Renal pelvis (tissue), 4 donors: ENCODE results near the gene RRAS. TPM values are rescaled to one million over a fixed set of nuclear protein-coding genes. Genes with fewer than 3 reads are reported as not detected.

Experiments used
- DNase-seq: peaks from one replicate; pipeline ENCODE4 v3.0.0-alpha.2; 2013
- polyA plus RNA-seq, 3 donors: library from polyadenylated mRNA; unstranded; fragments of 120-200 nt; gene quantifications; one replicate each; pipeline ENCODE4 v1.2.1, GENCODE V29; 2013; ENCODE audit not compliant: insufficient read length in 3 of 3

Gene RRAS
- polyA plus RNA-seq, 3 donors = 25.8 to 31.9 (median 31.6) TPM

- DNase-seq = no peak
Measured at GRCh38 chr19:49658139-49658517, 18.2 kb upstream of the RRAS start.

DNA sequence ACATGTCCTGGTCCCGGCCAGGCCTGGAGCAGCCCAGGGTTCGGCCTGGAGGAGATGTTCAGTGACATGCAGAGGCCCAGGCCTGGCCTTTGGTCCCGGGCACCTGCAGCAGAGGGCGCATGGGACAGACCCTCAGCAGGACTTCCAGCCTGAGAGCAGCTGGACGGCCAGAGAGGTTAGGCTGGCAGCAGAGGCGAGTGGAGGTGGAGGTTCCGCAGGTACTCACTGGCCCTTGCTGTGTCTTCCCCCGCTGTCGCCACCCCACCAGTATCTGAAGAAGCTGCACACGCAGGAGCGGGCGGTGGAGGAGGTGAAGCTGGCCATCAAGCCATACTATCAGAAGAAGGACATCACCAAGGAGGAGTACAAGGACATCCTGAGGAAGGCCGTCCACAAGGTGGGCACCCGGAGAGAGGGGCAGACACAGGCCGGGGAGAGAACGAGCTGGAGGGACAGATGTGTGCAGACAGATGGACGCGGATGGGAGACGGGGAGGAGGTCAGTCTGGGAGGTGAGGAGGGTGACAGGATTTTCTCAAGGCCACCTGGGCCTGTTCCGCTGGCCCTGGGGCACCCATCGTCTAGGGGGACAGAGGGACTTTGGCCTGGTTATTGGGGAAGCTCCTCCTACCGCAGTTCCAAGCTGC lies 17.7 kb upstream of the RRAS start:
- no peak for DNase-seq

- no peak for DNase-seq
Measured at GRCh38 chr19:49656456-49657109, 16.6 kb upstream of the RRAS start.

GRCh38 chr19:49655570-49656455 lies 15.9 kb upstream of the RRAS start:
- no peak for DNase-seq

- no peak for DNase-seq
Measured at GRCh38 chr19:49654581-49654980, 14.6 kb upstream of the RRAS start.

- no peak for DNase-seq
Measured at GRCh38 chr19:49653466-49653806, 13.5 kb upstream of the RRAS start.

- DNase-seq = no peak
Measured at GRCh38 chr19:49652551-49653465, 12.9 kb upstream of the RRAS start.

DNA sequence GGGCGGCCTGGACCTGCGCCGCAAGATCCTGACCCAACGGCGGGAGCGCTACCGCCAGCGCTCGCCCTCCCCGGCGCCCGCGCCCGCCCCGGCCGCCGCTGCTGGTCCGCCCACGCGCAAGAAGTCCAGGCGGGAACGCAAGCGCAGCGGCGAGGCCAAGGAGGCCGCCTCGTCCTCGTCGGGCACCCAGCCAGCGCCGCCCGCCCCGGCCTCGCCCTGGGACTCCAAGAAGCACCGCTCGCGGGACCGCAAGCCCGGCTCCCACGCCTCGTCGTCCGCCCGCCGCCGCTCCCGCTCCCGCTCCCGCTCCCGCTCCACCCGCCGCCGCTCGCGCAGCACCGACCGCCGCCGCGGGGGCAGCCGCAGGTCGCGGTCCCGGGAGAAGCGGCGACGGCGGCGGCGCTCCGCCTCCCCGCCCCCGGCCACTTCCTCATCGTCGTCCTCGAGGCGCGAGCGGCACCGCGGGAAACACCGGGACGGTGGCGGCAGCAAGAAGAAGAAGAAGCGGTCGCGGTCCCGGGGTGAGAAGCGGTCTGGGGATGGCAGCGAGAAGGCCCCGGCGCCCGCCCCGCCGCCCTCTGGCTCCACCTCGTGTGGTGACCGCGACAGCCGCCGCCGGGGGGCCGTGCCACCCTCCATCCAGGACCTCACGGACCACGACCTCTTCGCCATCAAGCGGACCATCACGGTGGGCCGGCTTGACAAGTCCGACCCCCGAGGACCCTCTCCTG lies 12.0 kb upstream of the RRAS start:
- no peak for DNase-seq

GRCh38 chr19:49651029-49651819 lies 11.3 kb upstream of the RRAS start:
- DNase-seq = no peak

DNA sequence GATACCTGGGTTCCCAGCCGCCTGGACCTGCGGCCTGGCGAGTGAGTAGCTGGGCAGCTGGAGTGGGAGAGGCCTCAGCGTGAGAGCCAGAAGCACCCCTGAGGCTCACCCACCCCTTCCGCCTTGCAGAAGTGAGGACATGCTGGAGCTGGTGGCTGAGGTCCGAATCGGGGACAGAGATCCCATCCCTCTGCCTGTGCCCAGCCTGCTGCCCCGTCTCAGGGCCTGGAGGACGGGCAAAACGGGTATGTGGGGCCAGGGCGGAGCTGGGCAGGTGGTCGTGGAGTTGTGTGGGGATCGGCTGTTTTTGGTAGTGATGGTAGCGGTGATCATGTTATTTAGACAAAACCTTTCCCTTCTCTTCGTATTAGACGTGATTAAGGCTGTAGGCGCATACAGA lies 6.6 kb upstream of the RRAS start:
- DNase-seq = no peak

- DNase-seq = no peak
Measured at GRCh38 chr19:49645995-49646394, 6.1 kb upstream of the RRAS start.

GRCh38 chr19:49645592-49645991 lies 5.6 kb upstream of the RRAS start:
- no peak for DNase-seq

DNA sequence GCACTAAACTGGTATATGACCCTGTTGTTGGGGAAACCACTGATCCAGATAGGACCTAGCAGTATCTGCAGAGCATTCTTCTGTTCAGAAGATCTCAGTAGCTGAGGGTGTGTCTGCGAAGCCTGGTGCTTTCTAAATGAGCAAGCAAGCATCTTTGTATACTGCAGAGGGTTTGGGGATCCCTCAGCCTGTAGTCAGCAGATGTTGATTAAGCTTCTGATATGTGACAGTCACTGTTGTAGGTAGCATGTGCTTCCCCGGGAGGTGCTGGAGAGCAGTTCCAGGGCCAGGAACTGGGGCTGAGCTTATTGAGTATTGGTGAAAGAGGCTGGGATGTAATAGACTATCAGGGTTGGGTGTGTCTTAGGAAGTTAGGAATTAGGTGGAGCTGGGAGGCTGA lies 3.5 kb upstream of the RRAS start:
- no peak for DNase-seq

DNA sequence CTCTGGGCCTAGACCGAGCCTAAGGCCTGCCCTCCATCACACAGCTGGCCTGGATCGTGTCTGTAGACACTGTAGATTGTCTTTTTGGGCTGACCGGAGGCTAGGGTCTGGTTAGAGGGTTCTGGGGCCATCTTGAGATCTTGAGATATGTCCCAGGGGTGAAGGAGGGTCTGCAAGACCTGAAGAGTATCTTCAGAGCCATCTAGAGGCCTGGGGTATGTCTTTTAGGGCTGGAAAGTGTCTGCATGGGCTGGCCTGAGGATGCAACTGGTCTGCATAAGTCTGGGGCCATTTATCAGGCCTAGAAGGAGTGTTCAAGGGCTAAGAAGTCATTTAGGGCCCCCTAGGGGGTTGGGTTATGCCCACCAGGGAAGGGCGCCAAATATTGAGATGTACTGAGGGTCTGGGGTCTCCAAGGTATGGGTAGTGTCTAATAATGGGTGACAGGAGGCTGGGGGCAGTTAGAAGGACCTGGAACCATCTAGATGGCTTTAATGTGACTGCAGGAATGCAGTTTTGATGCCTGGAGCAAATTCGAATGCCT lies 2.6 kb upstream of the RRAS start:
- DNase-seq = no peak

- DNase-seq = peak; percentile 99
Measured at GRCh38 chr19:49641688-49642491, 1.9 kb upstream of the RRAS start, which contains the start of gene SCAF1. Gene SCAF1, plus strand, starts transcription at chr19:49642209. Its CDS starts 2,818 bp downstream, at chr19:49645027.

DNA sequence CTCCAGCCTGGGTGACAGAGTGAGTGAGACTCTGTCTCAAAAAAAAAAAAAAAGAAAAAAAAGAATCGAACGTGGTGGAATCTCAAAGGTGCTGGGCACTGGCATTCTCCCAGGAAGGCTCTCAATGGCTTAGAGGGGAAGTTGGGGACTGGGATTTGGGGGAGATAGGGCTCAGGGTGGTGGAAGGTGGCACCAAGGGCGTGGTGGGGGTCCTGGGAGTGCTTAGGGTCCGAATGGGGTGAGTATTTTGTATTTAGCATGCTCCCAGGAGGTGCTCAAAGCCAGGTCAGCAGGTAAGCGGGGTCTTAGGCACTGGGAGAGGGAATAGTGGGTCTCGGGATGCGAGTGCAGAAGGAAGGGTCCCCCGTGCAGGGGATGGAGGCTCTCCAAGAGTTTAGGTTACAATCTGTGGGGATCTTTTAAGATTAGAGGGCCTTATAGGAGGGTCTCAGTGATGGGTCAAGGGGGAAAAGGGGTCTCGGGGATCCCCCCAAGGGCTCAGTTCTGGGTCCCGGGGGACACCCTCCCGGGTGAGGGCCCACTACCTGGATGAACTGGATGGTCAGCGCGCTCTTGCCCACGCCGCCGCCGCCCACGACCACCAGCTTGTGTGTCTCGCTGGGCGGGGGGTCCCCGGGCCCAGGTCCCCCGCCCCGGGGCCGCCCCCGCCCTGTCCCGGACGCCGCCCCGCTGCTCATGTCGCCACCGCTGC lies 386 bp downstream of the RRAS start:
- DNase-seq = no peak

DNA sequence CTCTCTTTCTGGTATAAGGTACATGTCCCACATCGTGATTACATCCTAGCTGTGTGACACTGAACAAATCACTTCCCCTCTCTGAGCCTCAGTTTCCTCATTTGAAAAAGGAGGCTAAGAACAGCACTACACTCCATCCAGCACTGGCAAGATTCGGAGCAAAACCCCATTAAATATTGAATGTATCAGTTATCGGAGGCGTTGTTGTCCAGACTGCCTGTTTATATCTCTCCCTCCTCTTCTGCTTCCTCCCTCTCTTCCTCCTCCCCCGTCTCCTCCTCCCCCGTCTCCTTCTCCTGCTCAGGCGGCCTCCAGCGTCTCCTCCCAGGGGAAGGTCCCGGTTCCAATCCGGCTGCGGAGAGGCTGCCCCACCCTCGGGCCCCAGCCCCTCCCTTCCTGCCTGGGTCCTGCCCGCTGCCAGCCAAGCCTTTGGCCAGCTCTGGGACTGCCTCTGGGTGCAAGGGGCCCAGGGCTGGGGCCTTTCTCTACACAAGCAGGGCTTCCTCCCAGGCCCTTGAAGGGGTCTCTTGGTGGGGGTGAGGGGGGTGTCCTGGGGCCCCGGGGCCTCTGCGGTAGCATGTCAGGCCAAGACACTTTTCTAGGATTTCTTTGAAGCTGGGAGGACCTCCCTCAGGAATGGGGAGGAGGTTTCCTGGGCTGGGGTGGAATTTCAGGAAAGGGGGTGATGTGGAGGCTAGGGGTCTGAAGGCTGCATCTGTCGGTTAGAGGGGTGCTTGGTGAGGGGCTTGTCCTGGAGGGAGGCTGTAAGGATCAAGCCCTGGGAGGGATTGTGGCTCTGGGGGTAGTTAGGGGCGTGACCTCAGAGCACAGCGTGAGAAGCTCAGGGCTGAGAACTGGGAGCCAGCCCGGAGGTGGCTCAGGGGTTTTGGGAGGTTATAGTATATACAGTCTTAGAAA lies 1.9 kb downstream of the RRAS start:
- no peak for DNase-seq
